ENCODE results near the gene RASL11A.

DNA sequence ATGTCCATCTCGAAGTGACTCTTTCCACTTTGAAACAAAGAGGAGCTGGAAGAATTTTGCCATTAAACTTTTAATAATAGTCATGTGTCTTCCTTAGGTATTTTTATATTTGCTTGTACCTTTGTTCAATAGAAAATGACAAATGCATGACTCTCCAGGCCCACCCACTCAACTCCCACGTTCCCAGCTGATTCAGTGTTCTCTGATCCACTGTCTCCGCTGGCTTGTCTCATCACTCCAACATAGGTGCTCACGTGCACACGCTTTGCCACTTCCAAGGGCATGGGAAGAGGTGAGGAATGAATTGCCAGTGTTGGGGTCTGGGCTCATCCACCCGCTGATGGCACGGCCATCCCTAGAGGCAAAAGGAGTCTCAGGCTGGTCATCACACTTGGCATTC, 24.5 kb downstream of the RASL11A start:
- TF ChIP-seq, protein P1, sequence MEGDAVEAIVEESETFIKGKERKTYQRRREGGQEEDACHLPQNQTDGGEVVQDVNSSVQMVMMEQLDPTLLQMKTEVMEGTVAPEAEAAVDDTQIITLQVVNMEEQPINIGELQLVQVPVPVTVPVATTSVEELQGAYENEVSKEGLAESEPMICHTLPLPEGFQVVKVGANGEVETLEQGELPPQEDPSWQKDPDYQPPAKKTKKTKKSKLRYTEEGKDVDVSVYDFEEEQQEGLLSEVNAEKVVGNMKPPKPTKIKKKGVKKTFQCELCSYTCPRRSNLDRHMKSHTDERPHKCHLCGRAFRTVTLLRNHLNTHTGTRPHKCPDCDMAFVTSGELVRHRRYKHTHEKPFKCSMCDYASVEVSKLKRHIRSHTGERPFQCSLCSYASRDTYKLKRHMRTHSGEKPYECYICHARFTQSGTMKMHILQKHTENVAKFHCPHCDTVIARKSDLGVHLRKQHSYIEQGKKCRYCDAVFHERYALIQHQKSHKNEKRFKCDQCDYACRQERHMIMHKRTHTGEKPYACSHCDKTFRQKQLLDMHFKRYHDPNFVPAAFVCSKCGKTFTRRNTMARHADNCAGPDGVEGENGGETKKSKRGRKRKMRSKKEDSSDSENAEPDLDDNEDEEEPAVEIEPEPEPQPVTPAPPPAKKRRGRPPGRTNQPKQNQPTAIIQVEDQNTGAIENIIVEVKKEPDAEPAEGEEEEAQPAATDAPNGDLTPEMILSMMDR (conservative IDR thresholded peaks at IDR 0.05): no peak
- TF ChIP-seq EZH2 (IDR thresholded peaks at IDR 0.05; ENCODE audit: low read depth): no peak

Data from PC-9 (cell line).